Mammary epithelial cell (primary cell): ENCODE results near the gene HDAC4.

ENCODE experiments used
- EZH2 ChIP-seq: IDR thresholded peaks from 2 replicates; pipeline ENCODE4 v1.6.1; 2012; ENCODE audit warnings: low read length, inconsistent platforms, borderline replicate concordance
- TF ChIP-seq, protein P1 (sequence below), 2 donors: IDR thresholded peaks in 1 of 2; conservative IDR thresholded peaks in 1 of 2; 2 replicates each; pipeline ENCODE4 v1.5.1; 2011 to 2012; ENCODE audit warnings: inconsistent platforms in 2 of 2, low read length in 2 of 2, mild to moderate bottlenecking in 2 of 2, control low read depth in 1 of 2, low read depth in 1 of 2; ENCODE audit not compliant: insufficient read depth in 1 of 2; ENCODE audit errors: extremely low read depth in 1 of 2

DNA sequence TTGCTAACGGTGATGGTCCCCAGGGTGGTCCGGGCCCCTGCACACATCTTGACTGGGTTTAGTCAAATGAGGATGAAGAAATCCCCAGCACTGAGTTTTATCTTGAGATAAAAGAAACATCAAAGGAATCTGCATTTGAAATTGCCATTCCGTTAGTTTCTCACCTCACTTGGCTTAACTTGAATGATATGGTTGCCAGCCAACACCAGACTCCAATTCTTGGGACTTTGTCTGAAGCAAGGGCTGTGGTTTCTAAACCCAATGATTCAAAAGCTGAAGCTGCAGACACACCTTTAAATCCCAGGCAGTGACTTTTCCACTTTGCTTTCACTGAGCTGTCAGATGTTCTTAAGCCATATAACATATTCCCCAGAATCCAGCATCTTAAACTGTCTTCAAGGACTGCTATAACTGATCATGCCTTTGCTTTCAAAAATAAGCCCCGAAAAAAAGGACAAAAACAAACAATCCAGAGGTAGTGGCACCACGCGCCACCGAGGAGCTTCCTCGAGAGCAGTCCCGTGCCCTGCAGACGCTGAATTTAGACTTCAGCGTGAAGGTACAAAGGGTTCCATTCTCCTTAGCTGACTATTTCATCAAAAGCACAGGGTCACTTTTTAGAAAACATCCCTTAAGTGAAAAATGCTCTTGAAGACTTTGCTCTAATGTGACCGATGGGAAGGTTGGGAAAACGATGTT lies 189.3 kb downstream of the HDAC4 start:
- no peak for TF ChIP-seq EZH2
- TF ChIP-seq, protein P1, sequence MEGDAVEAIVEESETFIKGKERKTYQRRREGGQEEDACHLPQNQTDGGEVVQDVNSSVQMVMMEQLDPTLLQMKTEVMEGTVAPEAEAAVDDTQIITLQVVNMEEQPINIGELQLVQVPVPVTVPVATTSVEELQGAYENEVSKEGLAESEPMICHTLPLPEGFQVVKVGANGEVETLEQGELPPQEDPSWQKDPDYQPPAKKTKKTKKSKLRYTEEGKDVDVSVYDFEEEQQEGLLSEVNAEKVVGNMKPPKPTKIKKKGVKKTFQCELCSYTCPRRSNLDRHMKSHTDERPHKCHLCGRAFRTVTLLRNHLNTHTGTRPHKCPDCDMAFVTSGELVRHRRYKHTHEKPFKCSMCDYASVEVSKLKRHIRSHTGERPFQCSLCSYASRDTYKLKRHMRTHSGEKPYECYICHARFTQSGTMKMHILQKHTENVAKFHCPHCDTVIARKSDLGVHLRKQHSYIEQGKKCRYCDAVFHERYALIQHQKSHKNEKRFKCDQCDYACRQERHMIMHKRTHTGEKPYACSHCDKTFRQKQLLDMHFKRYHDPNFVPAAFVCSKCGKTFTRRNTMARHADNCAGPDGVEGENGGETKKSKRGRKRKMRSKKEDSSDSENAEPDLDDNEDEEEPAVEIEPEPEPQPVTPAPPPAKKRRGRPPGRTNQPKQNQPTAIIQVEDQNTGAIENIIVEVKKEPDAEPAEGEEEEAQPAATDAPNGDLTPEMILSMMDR (conservative IDR thresholded peaks at IDR 0.05 in 1 of 2, IDR thresholded peaks at IDR 0.05 in 1 of 2; ENCODE audit: extremely low read depth in 1 of 2, insufficient read depth in 1 of 2, low read depth in 1 of 2, low read length in 2 of 2), result no peak
